IMR-90 (cell line): ENCODE measurements around the gene KIAA1586. TPM values are rescaled to one million over a fixed set of nuclear protein-coding genes. Genes with fewer than 3 reads are reported as not detected.

Source experiments
- ATAC-seq: fragments of 200-7000 bp; cut with Tn5 transposase; 2 replicates; pipeline ENCODE4 v1.9.1; 2020; ENCODE audit warnings: low read depth, mild to moderate bottlenecking, moderate library complexity
- BruUV-seq: library from RNA; stranded (reverse); fragments of 400-500 nt; replicated peaks from 2 replicates; lab custom pipeline; 2021; lab: Mats Ljungman, UMichigan
- CTCF ChIA-PET: fragments of 300-600 bp; formaldehyde crosslinking; extraction: SDS; loops from one replicate; lab custom pipeline; 2021; ENCODE audit warnings: antibody characterized with exemption; lab: Yijun Ruan, JAX
- POLR2A ChIA-PET: fragments of 300-600 bp; sonication (Branson Sonifier 250); formaldehyde crosslinking; loops from one replicate; lab custom pipeline; 2022; ENCODE audit warnings: antibody characterized with exemption; ENCODE audit not compliant: unreplicated experiment; lab: Charles Lee
- DNase-seq: peaks from one replicate; pipeline ENCODE4 v3.0.0; 2013
- H2AFZ ChIP-seq: replicated peaks from 2 replicates; pipeline ENCODE3; 2013; ENCODE audit warnings: low read length, mild to moderate bottlenecking; ENCODE audit not compliant: poor library complexity
- H2AK5ac ChIP-seq: 2 replicates; pipeline ENCODE4 v1.6.1; 2013; ENCODE audit warnings: low read depth, low read length, inconsistent platforms
- H2AK9ac ChIP-seq: replicated peaks from 2 replicates; pipeline ENCODE3; 2013; ENCODE audit warnings: mild to moderate bottlenecking, low read depth, low read length, moderate library complexity; ENCODE audit not compliant: poor library complexity
- H2BK120ac ChIP-seq: 2 replicates; pipeline ENCODE4 v1.6.1; 2013; ENCODE audit warnings: low read depth, low read length, inconsistent platforms
- H2BK15ac ChIP-seq: 3 replicates; pipeline ENCODE4 v1.6.1; 2013; ENCODE audit warnings: low read depth, low read length, inconsistent platforms
- H2BK20ac ChIP-seq: 2 replicates; pipeline ENCODE4 v1.6.1; 2013; ENCODE audit warnings: low read depth, mild to moderate bottlenecking, inconsistent platforms, low read length, moderate library complexity
- H2BK5ac ChIP-seq: 2 replicates; pipeline ENCODE4 v1.6.1; 2013; ENCODE audit warnings: mild to moderate bottlenecking, low read depth, low read length, inconsistent platforms; ENCODE audit not compliant: poor library complexity, severe bottlenecking
- H3K14ac ChIP-seq: replicated peaks from 2 replicates; pipeline ENCODE4 v1.6.1; 2013; ENCODE audit warnings: low read depth, low read length, inconsistent platforms
- H3K18ac ChIP-seq: 2 replicates; pipeline ENCODE4 v1.6.1; 2013; ENCODE audit warnings: low read depth, low read length, control low read depth
- H3K23ac ChIP-seq: 2 replicates; pipeline ENCODE4 v1.6.1; 2013; ENCODE audit warnings: low read depth, low read length, inconsistent platforms
- H3K27ac ChIP-seq: 2 replicates; pipeline ENCODE4 v1.5.1; 2013; ENCODE audit warnings: mild to moderate bottlenecking, control low read depth, low read length; ENCODE audit not compliant: insufficient read depth
- H3K27me3 ChIP-seq: 2 replicates; pipeline ENCODE4 v1.6.1; 2013; ENCODE audit warnings: low read length; ENCODE audit not compliant: control insufficient read depth, insufficient read depth
- H3K36me3 ChIP-seq: 2 replicates; pipeline ENCODE4 v1.6.1; 2013; ENCODE audit warnings: low read length, mixed read lengths; ENCODE audit not compliant: control insufficient read depth, insufficient read depth
- H3K4ac ChIP-seq: 2 replicates; pipeline ENCODE4 v1.6.1; 2013; ENCODE audit warnings: low read depth, low read length, inconsistent platforms
- H3K4me1 ChIP-seq: 2 replicates; pipeline ENCODE4 v1.6.1; 2013; ENCODE audit warnings: low read length, mixed read lengths; ENCODE audit not compliant: control insufficient read depth, insufficient read depth
- H3K4me2 ChIP-seq: 2 replicates; pipeline ENCODE4 v1.6.1; 2013; ENCODE audit warnings: low read depth, mild to moderate bottlenecking, control low read depth, low read length, moderate library complexity
- H3K4me3 ChIP-seq: 2 replicates; pipeline ENCODE4 v1.5.1; 2013; ENCODE audit warnings: low read depth, mild to moderate bottlenecking, control low read depth, low read length, moderate library complexity; ENCODE audit not compliant: insufficient read depth
- H3K56ac ChIP-seq: 2 replicates; pipeline ENCODE4 v1.6.1; 2013; ENCODE audit warnings: low read length, inconsistent platforms; ENCODE audit not compliant: insufficient read depth; ENCODE audit errors: extremely low read depth
- H3K79me1 ChIP-seq, 2 experiments: 2 replicates each; pipeline ENCODE4 v1.6.1; 2013; ENCODE audit warnings: low read length in 2 of 2, inconsistent platforms in 1 of 2, low read depth in 1 of 2
- H3K9ac ChIP-seq: 2 replicates; pipeline ENCODE4 v1.6.1; 2013; ENCODE audit warnings: low read depth, low read length, control low read depth
- H3K9me1 ChIP-seq: 2 replicates; pipeline ENCODE4 v1.6.1; 2013; ENCODE audit warnings: low read length, inconsistent platforms; ENCODE audit not compliant: insufficient read depth
- H3K9me3 ChIP-seq: 2 replicates; pipeline ENCODE4 v1.6.1; 2013; ENCODE audit warnings: low read length; ENCODE audit not compliant: control insufficient read depth, insufficient read depth
- H4K20me1 ChIP-seq: 2 replicates; pipeline ENCODE4 v1.6.1; 2013; ENCODE audit warnings: low read length, inconsistent platforms; ENCODE audit not compliant: insufficient read depth
- H4K5ac ChIP-seq: 2 replicates; pipeline ENCODE4 v1.6.1; 2013; ENCODE audit warnings: mild to moderate bottlenecking, low read depth, low read length, control low read depth
- H4K8ac ChIP-seq, 2 experiments: 2 replicates each; pipeline ENCODE4 v1.6.1; 2013; ENCODE audit warnings: low read depth in 2 of 2, low read length in 2 of 2, control low read depth in 1 of 2, inconsistent platforms in 1 of 2
- H4K91ac ChIP-seq: 2 replicates; pipeline ENCODE4 v1.6.1; 2013; ENCODE audit warnings: low read depth, low read length, inconsistent platforms; ENCODE audit not compliant: insufficient read depth
- BHLHE40 ChIP-seq: fragments of 150-350 bp; IDR thresholded peaks from 2 replicates; pipeline ENCODE4 v1.6.1; 2016; ENCODE audit warnings: mild to moderate bottlenecking, low read depth, low read length
- CHD1 ChIP-seq: IDR thresholded peaks from 2 replicates; pipeline ENCODE4 v1.6.1; 2012; ENCODE audit warnings: low read depth, low read length, improper control_type of control experiment
- CTCF ChIP-seq: conservative IDR thresholded peaks from 2 replicates; pipeline ENCODE4 v1.5.1; 2012; ENCODE audit warnings: mild to moderate bottlenecking, low read depth, low read length, improper control_type of control experiment
- ELK1 ChIP-seq: fragments of 150-350 bp; IDR thresholded peaks from 2 replicates; pipeline ENCODE4 v1.6.1; 2016; ENCODE audit warnings: low read depth, mild to moderate bottlenecking, low read length, moderate library complexity, borderline replicate concordance
- MAFK ChIP-seq: IDR thresholded peaks from 2 replicates; pipeline ENCODE4 v1.6.1; 2012; ENCODE audit warnings: low read depth, low read length, improper control_type of control experiment
- MAZ ChIP-seq: IDR thresholded peaks from 2 replicates; pipeline ENCODE4 v1.6.1; 2012; ENCODE audit warnings: low read depth, mild to moderate bottlenecking, low read length, improper control_type of control experiment, moderate library complexity, borderline replicate concordance
- NFE2L2 ChIP-seq: fragments of 150-350 bp; IDR thresholded peaks from 2 replicates; pipeline ENCODE4 v1.6.1; 2016; ENCODE audit warnings: low read depth, mild to moderate bottlenecking, low read length
- POLR2A ChIP-seq: IDR thresholded peaks from 2 replicates; pipeline ENCODE4 v1.6.1; 2012; ENCODE audit warnings: mild to moderate bottlenecking, low read depth, low read length
- RAD21 ChIP-seq: IDR thresholded peaks from 2 replicates; pipeline ENCODE4 v1.6.1; 2012; ENCODE audit warnings: low read length, improper control_type of control experiment
- RCOR1 ChIP-seq: IDR thresholded peaks from 2 replicates; pipeline ENCODE4 v1.6.1; 2012; ENCODE audit warnings: mild to moderate bottlenecking, low read length, improper control_type of control experiment; ENCODE audit not compliant: insufficient replicate concordance
- RFX5 ChIP-seq: IDR thresholded peaks from 2 replicates; pipeline ENCODE4 v1.8.0; 2012; ENCODE audit warnings: low read depth, mild to moderate bottlenecking, low read length, moderate library complexity
- WGBS, 2 experiments: methylation state at CpG; one replicate each; pipeline versions ENCODE4 v1.1.5 to v1.1.7; 2013; ENCODE audit warnings: missing lambda C conversion rate in 2 of 2; ENCODE audit not compliant: insufficient read length in 1 of 2; ENCODE audit errors: extremely low coverage in 2 of 2; 5-methylcytosine and 5-hydroxymethylcytosine counted together
- dilution Hi-C: fragments of 300-500 bp; cut with HindIII; formaldehyde crosslinking; loops from one replicate; pipeline ENCODE4 v1.14.3; 2018; ENCODE audit warnings: low sequenced_read_pairs; ENCODE audit not compliant: unreplicated experiment
- in situ Hi-C: fragments of 300-500 bp; cut with MboI; formaldehyde crosslinking; loops from 3 replicates; pipeline ENCODE4 v1.14.3; 2019; ENCODE audit warnings: low sequenced_read_pairs, inconsistent platforms, mixed read lengths
- intact Hi-C: fragments of 100-400 bp; cut with micrococcal nuclease; formaldehyde crosslinking; loops from 2 replicates; pipeline ENCODE4 v1.10.0; 2022
- polyA plus RNA-seq, 3 experiments: library from polyadenylated mRNA; depleted of rRNA; stranded (reverse); fragments of >200 nt; gene quantifications; 2 replicates each; pipeline ENCODE4 v1.2.3, GENCODE V29; 2012; ENCODE audit warnings: low replicate concordance in 1 of 3
- total RNA-seq: library from RNA; depleted of rRNA; stranded (reverse); fragments of >200 nt; gene quantifications from 2 replicates; pipeline ENCODE4 v1.2.3, GENCODE V29; 2012
- TF ChIP-seq, protein P1 (sequence below): fragments of 150-350 bp; IDR thresholded peaks from 2 replicates; pipeline ENCODE4 v1.6.1; 2017; ENCODE audit warnings: mild to moderate bottlenecking, antibody characterized with exemption, low read length, low read depth

Gene KIAA1586
- total and polyA plus RNA-seq, 2 of the 4 experiments (the other 2 are of a cell fraction), result 3.6 to 3.8 TPM

GRCh38 chr6:57024321-57024720, 22.2 kb upstream of the KIAA1586 start:
- Histone ChIP-seq H2AK5ac (no peak overlapping the region), H3K18ac (no peak overlapping the region), H3K4me2 (no peak overlapping the region), H4K5ac (no peak overlapping the region), H4K8ac (no peak overlapping the region), H3K4me3 (no peak overlapping the region), H3K27ac (no peak overlapping the region), H4K20me1 (no peaks in the 10 kb centered on the region), H3K9me1 (no peaks in the 10 kb centered on the region), H3K9ac (no peak overlapping the region), H2BK5ac (no peak overlapping the region), H2BK15ac (no peak overlapping the region), H2BK20ac (no peak overlapping the region), H3K36me3 (no peaks in the 10 kb centered on the region), H2AFZ (no peak overlapping the region), H2BK120ac (no peak overlapping the region), H3K9me3 (peaks cover 8% of the 10 kb centered on the region), H3K14ac (no peak overlapping the region), H3K56ac (no peak overlapping the region), H4K91ac (no peak overlapping the region), H3K4me1 (no peaks in the 10 kb centered on the region), H3K27me3 (no peaks in the 10 kb centered on the region), H2AK9ac (no peak overlapping the region), H3K4ac (no peak overlapping the region), H3K79me1 (no peaks in the 10 kb centered on the region), H3K23ac (no peak overlapping the region)
- TF ChIP-seq BHLHE40, result no peak
- TF ChIP-seq, protein P1, sequence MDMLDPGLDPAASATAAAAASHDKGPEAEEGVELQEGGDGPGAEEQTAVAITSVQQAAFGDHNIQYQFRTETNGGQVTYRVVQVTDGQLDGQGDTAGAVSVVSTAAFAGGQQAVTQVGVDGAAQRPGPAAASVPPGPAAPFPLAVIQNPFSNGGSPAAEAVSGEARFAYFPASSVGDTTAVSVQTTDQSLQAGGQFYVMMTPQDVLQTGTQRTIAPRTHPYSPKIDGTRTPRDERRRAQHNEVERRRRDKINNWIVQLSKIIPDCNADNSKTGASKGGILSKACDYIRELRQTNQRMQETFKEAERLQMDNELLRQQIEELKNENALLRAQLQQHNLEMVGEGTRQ, result no peak
- TF ChIP-seq RCOR1, result no peak
- no peak for TF ChIP-seq MAFK
- no peak for TF ChIP-seq ELK1
- no peak for TF ChIP-seq CTCF
- TF ChIP-seq POLR2A, result no peak
- TF ChIP-seq CHD1, result no peak
- TF ChIP-seq NFE2L2, result no peak
- no peak for TF ChIP-seq MAZ
- TF ChIP-seq RAD21, result no peak
- TF ChIP-seq RFX5, result no peak
- ATAC-seq, result no peak
- ChIA-PET POLR2A (no interaction called here), CTCF (no interaction called here)
- no CpG with 5 or more reads among the region's 2 CpGs for WGBS, 2 experiments
- intact Hi-C loops, result no loop called here
- in situ Hi-C loops, result no loop called here
- no TSS peak for BruUV-seq
- dilution Hi-C loops, result no loop called here
- no peak for DNase-seq
